HG03175 (cell line): ENCODE data around the gene OSBPL7.

Experiments
- ATAC-seq: cut with Tn5 transposase; IDR thresholded peaks from one replicate; pipeline ENCODE4 v1.9.1; 2021; ENCODE audit warnings: mild to moderate bottlenecking, moderate library complexity; ENCODE audit not compliant: unreplicated experiment

Gene OSBPL7

GRCh38 chr17:47830396-47831002, 8.9 kb upstream of the OSBPL7 start:
- no peak for ATAC-seq

GRCh38 chr17:47829870-47830269, 8.3 kb upstream of the OSBPL7 start:
- no peak for ATAC-seq

- no peak for ATAC-seq
Measured at GRCh38 chr17:47823519-47823918, 1.9 kb upstream of the OSBPL7 start.

- no peak for ATAC-seq
Measured at GRCh38 chr17:47822785-47823184, 1.2 kb upstream of the OSBPL7 start.

- ATAC-seq = no peak
Measured at GRCh38 chr17:47821031-47821423, 567 bp downstream of the OSBPL7 start.

- no peak for ATAC-seq
Measured at GRCh38 chr17:47820033-47820789, 1.4 kb downstream of the OSBPL7 start.

GRCh38 chr17:47819475-47819874, 2.1 kb downstream of the OSBPL7 start:
- ATAC-seq = no peak

GRCh38 chr17:47818002-47818695, 3.4 kb downstream of the OSBPL7 start:
- no peak for ATAC-seq

- ATAC-seq = no peak
Measured at GRCh38 chr17:47816947-47817346, 4.6 kb downstream of the OSBPL7 start.

GRCh38 chr17:47816111-47816735, 5.4 kb downstream of the OSBPL7 start:
- no peak for ATAC-seq

GRCh38 chr17:47815106-47815918, 6.3 kb downstream of the OSBPL7 start:
- ATAC-seq = no peak

GRCh38 chr17:47813512-47814031, 8.0 kb downstream of the OSBPL7 start:
- no peak for ATAC-seq

- no peak for ATAC-seq
Measured at GRCh38 chr17:47813077-47813476, 8.5 kb downstream of the OSBPL7 start.

GRCh38 chr17:47812146-47812920, 9.3 kb downstream of the OSBPL7 start:
- no peak for ATAC-seq

GRCh38 chr17:47811709-47812108, 9.9 kb downstream of the OSBPL7 start:
- no peak for ATAC-seq

GRCh38 chr17:47810901-47811635, 10.5 kb downstream of the OSBPL7 start:
- ATAC-seq = no peak

GRCh38 chr17:47810200-47810821, 11.3 kb downstream of the OSBPL7 start:
- no peak for ATAC-seq

- no peak for ATAC-seq
Measured at GRCh38 chr17:47808830-47809480, 12.6 kb downstream of the OSBPL7 start.
